Left lung (tissue), 10 donors: Measurements from ENCODE around the gene LLGL2. TPM values are rescaled to one million over a fixed set of nuclear protein-coding genes. Genes with fewer than 3 reads are reported as not detected.

Experiments used
- ATAC-seq: fragments of 200-7000 bp; cut with Tn5 transposase; one replicate; pipeline ENCODE4 v1.9.1; 2020; ENCODE audit warnings: moderate library complexity
- DNase-seq, 4 donors: peaks; one replicate each; pipeline ENCODE4 v3.0.0-alpha.2; 2013 to 2020
- H3K27ac ChIP-seq, 2 donors: fragments of 200-600 bp; sonication (generic) in 1 of 2; one replicate each; pipeline versions ENCODE4 v1.5.0 to v1.8.0; 2020 to 2021
- H3K27me3 ChIP-seq, 2 donors: fragments of 200-600 bp; sonication (generic) in 1 of 2; one replicate each; pipeline versions ENCODE4 v1.5.0 to v1.8.0; 2020 to 2021
- H3K36me3 ChIP-seq, 2 donors: fragments of 200-600 bp; sonication (generic) in 1 of 2; one replicate each; pipeline versions ENCODE4 v1.5.0 to v1.8.0; 2020 to 2021
- H3K4me1 ChIP-seq, 2 donors: fragments of 200-600 bp; one replicate each; pipeline ENCODE4 v1.8.0; 2021
- H3K4me3 ChIP-seq, 2 donors: fragments of 200-600 bp; sonication (generic) in 1 of 2; one replicate each; pipeline versions ENCODE4 v1.5.0 to v1.8.0; 2020 to 2021; ENCODE audit warnings: mild to moderate bottlenecking in 1 of 2
- H3K9me3 ChIP-seq, 2 donors: fragments of 200-600 bp; sonication (generic) in 1 of 2; one replicate each; pipeline versions ENCODE4 v1.5.0 to v1.8.0; 2020 to 2021
- CTCF ChIP-seq, 2 donors: fragments of 200-600 bp; sonication (generic) in 1 of 2; IDR thresholded peaks; one replicate each; pipeline versions ENCODE4 v1.5.0 to v1.8.0; 2021; ENCODE audit warnings: antibody characterized with exemption in 2 of 2
- intact Hi-C, 2 donors: fragments of 100-400 bp; cut with DNase I; formaldehyde crosslinking; loops; one replicate each; pipeline versions ENCODE4 v1.11.2 to v1.14.2; 2022
- polyA plus RNA-seq, 6 donors: library from polyadenylated mRNA; unstranded; fragments of 120-200 nt; gene quantifications; one replicate each; pipeline ENCODE4 v1.2.1, GENCODE V29; 2013; ENCODE audit not compliant: insufficient read length in 6 of 6
- total RNA-seq, 2 donors: library from RNA; stranded (reverse); fragmentation: NEBNext Ultra II Directional; extraction: Animal tissue kit (Norgen Biotek cat#: 25700); gene quantifications; one replicate each; pipeline ENCODE4 v1.2.1, GENCODE V29; 2021
- donor health status: DM: no; HTN: yes; CAD: no.
- donor health status: DM: no; HTN: no; CAD: no.

LLGL2 gene
- total and polyA plus RNA-seq, 8 donors, result 38.0 to 173 (median 53.1) TPM

GRCh38 chr17:75607086-75607485 is 81.6 kb downstream of the LLGL2 start:
- Histone ChIP-seq H3K36me3 (peaks cover 0 to 22% of the 10 kb centered on the region in 2 donors), H3K4me3 (no peak overlapping the region), H3K9me3 (no peaks in the 10 kb centered on the region), H3K27ac (no peak overlapping the region), H3K27me3 (no peaks in the 10 kb centered on the region), H3K4me1 (no peaks in the 10 kb centered on the region)
- intact Hi-C loops, result no loop called here
- no peak for ATAC-seq
- no peak for TF ChIP-seq CTCF (IDR thresholded peaks at IDR 0.05)
- DNase-seq, result no peak

GRCh38 chr17:75610103-75610984 is 84.8 kb downstream of the LLGL2 start:
- Histone ChIP-seq H3K27me3 (no peaks in the 10 kb centered on the region), H3K9me3 (no peaks in the 10 kb centered on the region), H3K4me3 (no peak overlapping the region), H3K4me1 (no peaks in the 10 kb centered on the region), H3K36me3 (peaks cover 0 to 55% of the 10 kb centered on the region in 2 donors), H3K27ac (no peak overlapping the region)
- no peak for ATAC-seq
- intact Hi-C loops, result no loop called here
- peak in 1 of 4 donors; percentile 76 for DNase-seq
- TF ChIP-seq CTCF (IDR thresholded peaks at IDR 0.05), result no peak

GRCh38 chr17:75611851-75612429 is 86.4 kb downstream of the LLGL2 start:
- no peak overlapping the region for H3K27ac ChIP-seq
- no peaks in the 10 kb centered on the region for H3K4me1 ChIP-seq
- TF ChIP-seq CTCF (IDR thresholded peaks at IDR 0.05), result no peak
- intact Hi-C loops, result no loop called here
- no peaks in the 10 kb centered on the region for H3K9me3 ChIP-seq
- no peak for DNase-seq
- ATAC-seq, result no peak
- no peak overlapping the region for H3K4me3 ChIP-seq
- peaks cover 0 to 71% of the 10 kb centered on the region in 2 donors for H3K36me3 ChIP-seq
- no peaks in the 10 kb centered on the region for H3K27me3 ChIP-seq

GRCh38 chr17:75612906-75613626 is 87.6 kb downstream of the LLGL2 start:
- Histone ChIP-seq H3K4me3 (no peak overlapping the region), H3K27ac (no peak overlapping the region), H3K9me3 (no peaks in the 10 kb centered on the region), H3K4me1 (no peaks in the 10 kb centered on the region), H3K27me3 (no peaks in the 10 kb centered on the region), H3K36me3 (peaks cover 0 to 82% of the 10 kb centered on the region in 2 donors)
- DNase-seq (no peak), ATAC-seq (no peak)
- TF ChIP-seq CTCF (IDR thresholded peaks at IDR 0.05), result no peak
- intact Hi-C loops, result no loop called here

GRCh38 chr17:75614006-75614405 is 88.5 kb downstream of the LLGL2 start:
- no peaks in the 10 kb centered on the region for H3K9me3 ChIP-seq
- ATAC-seq (no peak), DNase-seq (no peak)
- H3K27ac ChIP-seq, result no peak overlapping the region
- no peak overlapping the region for H3K4me3 ChIP-seq
- peaks cover 0 to 91% of the 10 kb centered on the region in 2 donors for H3K36me3 ChIP-seq
- H3K4me1 ChIP-seq, result no peaks in the 10 kb centered on the region
- H3K27me3 ChIP-seq, result no peaks in the 10 kb centered on the region
- intact Hi-C loops, result no loop called here
- TF ChIP-seq CTCF (IDR thresholded peaks at IDR 0.05), result no peak
